Tibial nerve (tissue), 4 donors: ENCODE data around the gene EBI3.

Source experiments
- EP300 ChIP-seq, 2 donors: sonication (generic); formaldehyde crosslinking; IDR thresholded peaks; one replicate each; pipeline ENCODE4 v1.6.1; 2017; ENCODE audit warnings: antibody characterized with exemption in 2 of 2, mild to moderate bottlenecking in 1 of 2
- POLR2A ChIP-seq, 2 donors: fragments of 450-650 bp; IDR thresholded peaks; one replicate each; pipeline ENCODE4 v1.6.1; 2017; ENCODE audit warnings: antibody characterized with exemption in 2 of 2, mild to moderate bottlenecking in 2 of 2, moderate library complexity in 2 of 2
- TF ChIP-seq, protein P1 (sequence below), 5 experiments: fragments of 200-600 bp in 3 of 5; fragments of 450-650 bp in 2 of 5; sonication (generic) in 3 of 5; IDR thresholded peaks; one replicate each; pipeline ENCODE4 v1.5.1; 2016 to 2019; ENCODE audit warnings: antibody characterized with exemption in 5 of 5, mild to moderate bottlenecking in 3 of 5, moderate library complexity in 2 of 5

DNA sequence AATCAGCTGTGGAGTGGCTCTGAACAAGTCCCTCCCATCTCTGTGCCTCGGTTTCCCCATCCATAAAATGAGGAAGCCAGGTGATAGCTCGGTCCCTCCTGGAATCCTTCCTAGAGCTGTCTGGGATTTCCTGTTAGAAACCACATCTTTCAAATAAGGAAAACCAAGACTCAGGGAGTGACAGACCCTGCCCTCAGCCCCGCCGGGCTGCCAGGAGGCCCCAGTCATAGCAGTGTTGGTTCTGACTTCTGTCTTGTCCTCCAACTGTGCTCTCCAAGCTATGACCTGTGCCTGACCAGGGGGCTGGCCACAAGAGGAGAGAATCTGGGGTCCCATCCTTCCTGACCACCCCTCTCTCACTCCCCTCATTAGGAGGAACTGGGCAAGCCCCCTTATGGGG, 48.7 kb downstream of the EBI3 start:
- TF ChIP-seq, protein P1, sequence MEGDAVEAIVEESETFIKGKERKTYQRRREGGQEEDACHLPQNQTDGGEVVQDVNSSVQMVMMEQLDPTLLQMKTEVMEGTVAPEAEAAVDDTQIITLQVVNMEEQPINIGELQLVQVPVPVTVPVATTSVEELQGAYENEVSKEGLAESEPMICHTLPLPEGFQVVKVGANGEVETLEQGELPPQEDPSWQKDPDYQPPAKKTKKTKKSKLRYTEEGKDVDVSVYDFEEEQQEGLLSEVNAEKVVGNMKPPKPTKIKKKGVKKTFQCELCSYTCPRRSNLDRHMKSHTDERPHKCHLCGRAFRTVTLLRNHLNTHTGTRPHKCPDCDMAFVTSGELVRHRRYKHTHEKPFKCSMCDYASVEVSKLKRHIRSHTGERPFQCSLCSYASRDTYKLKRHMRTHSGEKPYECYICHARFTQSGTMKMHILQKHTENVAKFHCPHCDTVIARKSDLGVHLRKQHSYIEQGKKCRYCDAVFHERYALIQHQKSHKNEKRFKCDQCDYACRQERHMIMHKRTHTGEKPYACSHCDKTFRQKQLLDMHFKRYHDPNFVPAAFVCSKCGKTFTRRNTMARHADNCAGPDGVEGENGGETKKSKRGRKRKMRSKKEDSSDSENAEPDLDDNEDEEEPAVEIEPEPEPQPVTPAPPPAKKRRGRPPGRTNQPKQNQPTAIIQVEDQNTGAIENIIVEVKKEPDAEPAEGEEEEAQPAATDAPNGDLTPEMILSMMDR (IDR thresholded peaks at IDR 0.05), result no peak
- TF ChIP-seq EP300 (IDR thresholded peaks at IDR 0.05) (no peak), POLR2A (IDR thresholded peaks at IDR 0.05) (no peak)
